Measurements from ENCODE around the gene SCYL1.

GRCh38 chr11:65557280-65558001, 32.6 kb downstream of the SCYL1 start:
- no peak for TF ChIP-seq CTCF (IDR thresholded peaks at IDR 0.05)
- TF ChIP-seq POLR2A (IDR thresholded peaks at IDR 0.05): no peak

All from tibial nerve (tissue), 3 donors.